GM10266 (cell line): ENCODE results near the gene GLA.

Experiments used
- DNase-seq: peaks from one replicate; pipeline ENCODE4 v3.0.0; 2012; ENCODE audit errors: extremely low spot score
- TF ChIP-seq, protein P1 (sequence below): IDR thresholded peaks from 2 replicates; pipeline ENCODE4 v1.5.1; 2012; ENCODE audit warnings: mild to moderate bottlenecking, low read depth; ENCODE audit not compliant: control insufficient read depth, insufficient read depth; ENCODE audit errors: missing control alignments

Gene GLA

DNA sequence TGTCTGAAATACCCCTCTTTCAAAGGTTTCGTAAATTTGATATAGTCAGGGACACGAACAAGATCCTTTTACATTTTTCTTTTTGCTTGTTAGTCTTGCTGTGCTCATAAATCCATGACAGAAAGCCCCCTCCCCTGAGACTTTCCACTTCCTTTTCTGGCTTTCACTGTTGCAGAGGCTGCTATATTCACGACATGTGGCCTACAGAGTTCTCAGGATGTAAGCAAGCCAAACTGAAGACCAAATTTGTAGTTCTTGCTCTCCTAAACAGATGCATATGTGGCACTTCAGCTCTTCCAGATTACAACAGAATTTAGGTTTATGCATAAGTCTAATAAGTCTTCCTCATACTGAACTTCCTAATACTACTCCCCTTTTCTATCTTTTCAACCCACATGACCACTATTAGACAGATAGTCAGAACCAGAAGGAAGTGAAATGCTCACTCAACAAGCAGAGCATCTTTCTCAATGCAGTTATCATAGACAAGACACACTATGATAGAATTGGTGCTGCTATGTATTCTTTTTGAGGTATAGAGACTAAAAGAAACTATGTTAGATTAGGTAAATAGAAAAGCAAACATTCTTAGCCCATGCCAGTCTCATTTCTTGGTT is 36.7 kb downstream of the GLA start:
- no peak for DNase-seq
- TF ChIP-seq, protein P1, sequence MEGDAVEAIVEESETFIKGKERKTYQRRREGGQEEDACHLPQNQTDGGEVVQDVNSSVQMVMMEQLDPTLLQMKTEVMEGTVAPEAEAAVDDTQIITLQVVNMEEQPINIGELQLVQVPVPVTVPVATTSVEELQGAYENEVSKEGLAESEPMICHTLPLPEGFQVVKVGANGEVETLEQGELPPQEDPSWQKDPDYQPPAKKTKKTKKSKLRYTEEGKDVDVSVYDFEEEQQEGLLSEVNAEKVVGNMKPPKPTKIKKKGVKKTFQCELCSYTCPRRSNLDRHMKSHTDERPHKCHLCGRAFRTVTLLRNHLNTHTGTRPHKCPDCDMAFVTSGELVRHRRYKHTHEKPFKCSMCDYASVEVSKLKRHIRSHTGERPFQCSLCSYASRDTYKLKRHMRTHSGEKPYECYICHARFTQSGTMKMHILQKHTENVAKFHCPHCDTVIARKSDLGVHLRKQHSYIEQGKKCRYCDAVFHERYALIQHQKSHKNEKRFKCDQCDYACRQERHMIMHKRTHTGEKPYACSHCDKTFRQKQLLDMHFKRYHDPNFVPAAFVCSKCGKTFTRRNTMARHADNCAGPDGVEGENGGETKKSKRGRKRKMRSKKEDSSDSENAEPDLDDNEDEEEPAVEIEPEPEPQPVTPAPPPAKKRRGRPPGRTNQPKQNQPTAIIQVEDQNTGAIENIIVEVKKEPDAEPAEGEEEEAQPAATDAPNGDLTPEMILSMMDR: no peak

DNA sequence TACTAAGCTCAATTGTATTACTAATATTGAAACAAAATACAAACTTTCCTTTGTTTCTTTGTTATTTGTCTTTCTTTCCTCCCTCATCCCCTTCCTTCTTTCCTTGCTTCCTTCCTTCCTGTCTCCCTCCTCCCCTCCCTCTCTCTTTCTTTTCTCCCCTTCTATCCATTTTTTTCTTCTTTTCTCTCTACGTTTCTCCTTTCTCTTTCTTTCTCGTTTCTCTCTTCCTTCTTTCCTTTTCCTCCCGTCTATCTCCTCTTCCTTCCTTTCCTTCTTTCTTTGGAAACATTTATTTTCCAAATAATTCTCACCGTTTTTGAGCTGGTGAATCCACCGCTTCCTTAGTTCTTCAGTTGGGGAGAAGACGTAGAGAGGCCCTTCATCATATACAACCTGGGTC is 38.0 kb downstream of the GLA start:
- DNase-seq: no peak
- TF ChIP-seq, protein P1: no peak

DNA sequence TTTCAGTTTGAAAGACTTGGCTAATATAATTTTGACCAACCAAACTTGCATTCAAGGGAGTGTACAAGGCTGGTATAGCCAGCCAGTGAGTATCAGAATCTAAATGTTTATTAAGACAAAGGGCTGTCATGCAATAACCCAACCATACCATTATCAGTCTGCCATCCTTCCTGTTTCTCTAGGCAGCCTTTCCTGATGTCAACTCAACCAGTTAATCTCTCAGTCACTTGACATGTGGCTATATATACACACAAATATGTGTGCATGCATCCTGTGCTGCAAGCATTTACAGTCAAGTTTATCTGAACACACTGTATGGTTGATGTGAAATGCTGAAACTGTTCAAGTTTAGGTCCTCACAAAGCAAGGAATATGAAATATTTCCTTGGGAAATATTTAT is 38.9 kb downstream of the GLA start:
- DNase-seq: no peak
- TF ChIP-seq, protein P1: no peak

DNA sequence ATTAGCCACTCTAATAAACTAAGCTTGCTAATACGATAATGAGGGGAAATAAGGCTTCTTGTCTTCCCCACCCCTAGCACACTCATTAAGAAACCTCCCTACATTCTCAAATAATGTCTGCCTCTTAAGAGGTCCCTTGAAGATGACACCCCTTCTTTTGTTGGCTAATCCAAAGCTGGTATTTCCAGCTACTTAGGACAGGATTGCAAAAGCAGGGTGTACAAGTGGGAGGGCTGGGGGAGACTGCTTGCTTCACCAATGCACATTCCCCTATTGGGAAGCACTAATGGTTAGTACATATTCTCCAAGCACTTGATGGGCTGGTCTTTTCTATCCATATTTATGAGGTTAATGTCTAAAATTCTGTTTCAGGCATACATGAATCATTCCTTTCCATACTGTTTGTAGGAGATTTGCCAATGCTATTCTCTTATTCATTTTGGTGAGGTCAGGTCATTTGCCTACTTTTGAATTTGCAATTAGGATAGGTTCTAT is 42.4 kb downstream of the GLA start:
- TF ChIP-seq, protein P1: no peak
- no peak for DNase-seq

DNA sequence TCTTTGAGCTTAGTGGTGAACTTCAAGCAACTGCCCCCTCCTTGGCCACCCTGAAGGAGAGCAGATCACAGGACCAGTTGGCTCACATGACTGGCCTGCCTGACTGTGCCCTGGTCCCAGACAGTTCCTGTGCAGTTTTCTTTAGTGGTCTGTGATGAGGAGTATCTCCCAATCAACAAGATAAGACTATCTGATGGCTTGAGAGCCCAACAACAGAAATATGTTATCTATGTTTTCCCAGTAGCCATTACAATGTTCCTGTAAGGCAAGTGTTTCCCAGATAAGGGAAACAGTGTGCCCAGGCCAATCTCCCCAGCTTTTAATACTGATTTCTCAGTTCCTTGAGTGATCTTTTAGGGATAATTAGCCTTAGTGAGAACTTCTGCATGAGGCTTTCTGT is 45.0 kb downstream of the GLA start:
- no peak for DNase-seq
- TF ChIP-seq, protein P1: no peak

DNA sequence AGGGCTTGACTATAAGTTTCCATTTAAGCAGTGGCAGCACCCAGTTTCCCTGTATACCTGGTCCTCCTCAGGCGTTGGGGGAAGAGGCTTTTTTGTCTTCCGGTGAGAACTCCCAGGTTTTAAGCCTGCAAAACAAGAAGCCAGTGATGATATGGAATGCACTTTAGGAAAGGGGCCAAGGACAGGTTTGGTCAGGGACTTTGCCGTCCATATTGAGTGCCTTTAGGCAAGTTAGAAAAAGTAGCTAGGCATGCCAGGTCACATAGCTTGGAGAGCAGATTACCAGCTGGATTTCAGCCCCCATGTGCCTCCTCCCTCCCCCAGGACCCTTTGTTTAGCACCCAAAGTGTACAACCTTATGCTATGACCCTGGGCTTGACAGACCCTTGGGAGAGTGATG is 45.6 kb downstream of the GLA start:
- DNase-seq: no peak
- TF ChIP-seq, protein P1: no peak

DNA sequence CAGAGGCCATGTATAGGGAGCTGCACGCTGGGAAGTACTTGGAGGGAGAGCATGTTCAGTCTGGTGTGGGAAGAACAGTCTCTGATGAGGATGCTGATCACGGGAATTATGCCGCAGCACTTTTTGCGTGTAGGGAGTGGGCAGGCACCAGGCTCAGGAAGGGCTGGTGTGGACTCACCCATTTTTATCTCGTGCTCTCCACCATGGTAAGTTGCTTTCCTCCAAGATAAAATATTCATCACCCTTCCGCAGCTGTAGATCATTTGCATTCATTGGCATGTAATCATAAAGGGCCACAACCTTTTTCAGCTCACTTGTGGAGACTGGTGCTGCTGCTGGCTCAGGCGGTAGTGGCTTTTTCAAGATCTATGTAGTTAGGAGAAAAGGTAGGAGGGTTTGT is 47.3 kb downstream of the GLA start:
- no peak for DNase-seq
- TF ChIP-seq, protein P1: no peak
